ENCODE measurements around the gene VAMP2. TPM values are rescaled to one million over a fixed set of nuclear protein-coding genes. Genes with fewer than 3 reads are reported as not detected.
A peak's percentile ranks its signal among the peaks of the same experiment; 100 is the strongest.

VAMP2 gene
- total and polyA plus RNA-seq, 10 of the 15 experiments (the other 5 are each of a cell fraction or from before 2014, with no cell fraction given): 3.0 to 35.2 (median 25.0) TPM

- TF ChIP-seq, protein P1, sequence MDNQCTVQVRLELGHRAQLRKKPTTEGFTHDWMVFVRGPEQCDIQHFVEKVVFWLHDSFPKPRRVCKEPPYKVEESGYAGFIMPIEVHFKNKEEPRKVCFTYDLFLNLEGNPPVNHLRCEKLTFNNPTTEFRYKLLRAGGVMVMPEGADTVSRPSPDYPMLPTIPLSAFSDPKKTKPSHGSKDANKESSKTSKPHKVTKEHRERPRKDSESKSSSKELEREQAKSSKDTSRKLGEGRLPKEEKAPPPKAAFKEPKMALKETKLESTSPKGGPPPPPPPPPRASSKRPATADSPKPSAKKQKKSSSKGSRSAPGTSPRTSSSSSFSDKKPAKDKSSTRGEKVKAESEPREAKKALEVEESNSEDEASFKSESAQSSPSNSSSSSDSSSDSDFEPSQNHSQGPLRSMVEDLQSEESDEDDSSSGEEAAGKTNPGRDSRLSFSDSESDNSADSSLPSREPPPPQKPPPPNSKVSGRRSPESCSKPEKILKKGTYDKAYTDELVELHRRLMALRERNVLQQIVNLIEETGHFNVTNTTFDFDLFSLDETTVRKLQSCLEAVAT (IDR thresholded peaks at IDR 0.05): no peak
- TF ChIP-seq, protein P2, sequence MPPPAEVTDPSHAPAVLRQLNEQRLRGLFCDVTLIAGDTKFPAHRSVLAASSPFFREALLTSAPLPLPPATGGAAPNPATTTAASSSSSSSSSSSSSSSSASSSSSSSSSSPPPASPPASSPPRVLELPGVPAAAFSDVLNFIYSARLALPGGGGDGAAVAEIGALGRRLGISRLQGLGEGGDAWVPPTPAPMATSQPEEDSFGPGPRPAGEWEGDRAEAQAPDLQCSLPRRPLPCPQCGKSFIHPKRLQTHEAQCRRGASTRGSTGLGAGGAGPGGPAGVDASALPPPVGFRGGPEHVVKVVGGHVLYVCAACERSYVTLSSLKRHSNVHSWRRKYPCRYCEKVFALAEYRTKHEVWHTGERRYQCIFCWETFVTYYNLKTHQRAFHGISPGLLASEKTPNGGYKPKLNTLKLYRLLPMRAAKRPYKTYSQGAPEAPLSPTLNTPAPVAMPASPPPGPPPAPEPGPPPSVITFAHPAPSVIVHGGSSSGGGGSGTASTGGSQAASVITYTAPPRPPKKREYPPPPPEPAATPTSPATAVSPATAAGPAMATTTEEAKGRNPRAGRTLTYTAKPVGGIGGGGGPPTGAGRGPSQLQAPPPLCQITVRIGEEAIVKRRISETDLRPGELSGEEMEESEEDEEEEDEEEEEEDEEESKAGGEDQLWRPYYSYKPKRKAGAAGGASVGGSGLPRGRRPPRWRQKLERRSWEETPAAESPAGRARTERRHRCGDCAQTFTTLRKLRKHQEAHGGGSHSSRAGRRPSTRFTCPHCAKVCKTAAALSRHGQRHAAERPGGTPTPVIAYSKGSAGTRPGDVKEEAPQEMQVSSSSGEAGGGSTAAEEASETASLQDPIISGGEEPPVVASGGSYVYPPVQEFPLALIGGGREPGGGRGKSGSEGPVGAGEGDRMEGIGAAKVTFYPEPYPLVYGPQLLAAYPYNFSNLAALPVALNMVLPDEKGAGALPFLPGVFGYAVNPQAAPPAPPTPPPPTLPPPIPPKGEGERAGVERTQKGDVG (CRISPR knock-in tag; IDR thresholded peaks at IDR 0.05): no peak
- peak; percentile 91 for TF ChIP-seq KLF5 (IDR thresholded peaks at IDR 0.05; ENCODE audit: partially characterized antibody)
- TF ChIP-seq, protein P3, sequence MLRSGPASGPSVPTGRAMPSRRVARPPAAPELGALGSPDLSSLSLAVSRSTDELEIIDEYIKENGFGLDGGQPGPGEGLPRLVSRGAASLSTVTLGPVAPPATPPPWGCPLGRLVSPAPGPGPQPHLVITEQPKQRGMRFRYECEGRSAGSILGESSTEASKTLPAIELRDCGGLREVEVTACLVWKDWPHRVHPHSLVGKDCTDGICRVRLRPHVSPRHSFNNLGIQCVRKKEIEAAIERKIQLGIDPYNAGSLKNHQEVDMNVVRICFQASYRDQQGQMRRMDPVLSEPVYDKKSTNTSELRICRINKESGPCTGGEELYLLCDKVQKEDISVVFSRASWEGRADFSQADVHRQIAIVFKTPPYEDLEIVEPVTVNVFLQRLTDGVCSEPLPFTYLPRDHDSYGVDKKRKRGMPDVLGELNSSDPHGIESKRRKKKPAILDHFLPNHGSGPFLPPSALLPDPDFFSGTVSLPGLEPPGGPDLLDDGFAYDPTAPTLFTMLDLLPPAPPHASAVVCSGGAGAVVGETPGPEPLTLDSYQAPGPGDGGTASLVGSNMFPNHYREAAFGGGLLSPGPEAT (IDR thresholded peaks at IDR 0.05; ENCODE audit: low read depth): peak; percentile 99
These were observed 27.1 kb upstream of the VAMP2 start, which contains the start of gene BORCS6 (continued) for GRCh38 chr17:8189711-8190477.

Data from GM12878 (cell line).